Posterior vena cava (tissue), 2 donors: Measurements from ENCODE around the gene KRTAP10-9. TPM values are rescaled to one million over a fixed set of nuclear protein-coding genes. Genes with fewer than 3 reads are reported as not detected.
"Not testable (repeated sequence)": the region's sequence is repeated elsewhere in the genome, so short reads cannot be mapped to it uniquely, and the experiment has no call there.

Source experiments
- DNase-seq: peaks from one replicate; pipeline ENCODE4 v3.0.0-alpha.2; 2020; ENCODE audit warnings: low spot score
- intact Hi-C, 2 donors: fragments of 100-400 bp; cut with DNase I; formaldehyde crosslinking; loops; one replicate each; pipeline versions ENCODE4 v1.14.1 to v1.14.2; 2022 to 2023
- total RNA-seq, 2 donors: library from RNA; stranded (reverse); fragmentation: NEBNext Ultra II Directional; extraction: Animal tissue kit (Norgen Biotek cat#: 25700); gene quantifications; one replicate each; pipeline ENCODE4 v1.2.1, GENCODE V29; 2021
- donor health status: DM: yes; HTN: yes; CAD: no.
- donor health status: DM: yes; HTN: yes; CAD: no.

The KRTAP10-9 gene
- total RNA-seq, 2 donors from 2014 or later, result not detected

DNA sequence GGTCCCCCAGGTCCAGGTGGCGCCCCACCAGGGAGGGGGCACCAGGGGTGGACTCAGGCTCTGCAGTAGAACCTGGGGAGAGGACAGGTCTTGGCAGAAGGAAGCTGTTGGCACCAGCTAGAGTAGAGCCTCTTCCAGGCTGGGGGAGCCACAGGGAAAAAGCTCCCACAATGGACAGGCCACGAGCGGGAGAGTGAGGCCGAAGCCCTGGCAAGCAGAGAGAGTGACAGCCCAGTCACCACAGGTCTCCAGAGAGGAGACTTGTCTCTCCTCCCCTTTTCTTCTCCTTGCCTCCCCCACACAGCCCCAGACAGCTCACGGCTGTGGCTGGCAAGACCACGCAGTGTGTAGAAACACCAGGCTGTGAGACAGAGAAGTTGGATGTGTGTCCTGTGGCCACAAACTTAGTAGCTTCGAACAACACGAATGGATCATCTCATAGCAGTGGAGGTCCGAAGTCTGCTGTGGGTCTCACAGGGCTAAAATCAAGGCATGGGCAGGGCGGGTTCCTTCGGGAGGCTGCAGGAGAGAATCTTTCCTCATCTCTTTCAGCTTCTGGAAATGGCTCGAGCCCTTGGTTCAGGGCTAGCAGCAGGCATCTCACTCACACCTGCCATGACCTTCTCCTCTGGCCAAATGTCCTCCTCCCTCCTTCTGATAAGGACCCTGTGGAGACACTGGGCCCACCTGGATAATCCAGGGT, 24.2 kb downstream of the KRTAP10-9 start:
- intact Hi-C loops, result no loop called here
- DNase-seq, result no peak

GRCh38 chr21:44653123-44653522, 26.2 kb downstream of the KRTAP10-9 start:
- intact Hi-C loops, result no loop called here
- DNase-seq, result no peak

DNA sequence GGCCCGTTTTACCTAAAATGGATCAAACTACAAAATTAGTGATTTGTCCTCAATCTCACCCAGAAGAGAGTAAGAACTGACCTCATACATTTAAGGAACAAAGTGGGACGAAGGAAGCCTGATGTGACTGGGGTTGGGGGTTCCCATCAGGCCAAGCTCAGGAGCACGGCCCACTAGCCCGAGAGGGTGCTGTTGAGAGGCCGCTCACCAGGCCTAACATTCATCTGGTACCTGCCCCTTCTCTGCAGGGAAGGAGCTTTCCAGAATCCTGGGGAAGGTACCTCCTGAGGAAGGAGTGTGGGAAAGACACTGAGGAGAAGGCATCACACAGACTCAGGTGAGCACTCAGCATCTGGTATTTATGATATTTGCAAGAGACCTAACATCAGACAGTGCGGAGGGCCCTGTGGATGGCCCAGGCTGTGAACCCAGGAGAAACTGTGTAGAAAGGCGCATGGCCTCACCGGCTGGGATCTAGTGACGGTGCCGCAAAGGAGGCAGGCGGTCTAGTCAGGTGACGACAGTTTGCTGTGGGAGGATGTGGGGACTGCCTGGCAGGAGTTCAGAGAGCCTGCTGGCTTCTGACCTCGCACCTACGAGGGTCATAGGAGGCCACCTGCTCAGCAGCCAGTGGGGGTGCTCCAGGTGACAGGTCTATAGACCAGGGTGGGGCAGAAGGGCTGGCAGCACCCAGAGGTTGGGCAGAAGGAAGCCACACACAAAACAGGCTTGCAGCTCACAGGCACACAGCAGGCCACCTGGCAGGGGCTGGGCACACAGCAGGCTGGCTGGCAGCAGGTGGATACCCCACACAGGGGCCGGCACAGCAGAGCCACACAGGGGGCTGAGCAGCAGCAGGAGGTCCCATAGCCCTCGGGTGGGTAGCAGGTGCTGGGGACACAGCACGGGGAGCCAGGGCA, 27.0 kb downstream of the KRTAP10-9 start:
- no peak for DNase-seq
- intact Hi-C loops, result no loop called here

DNA sequence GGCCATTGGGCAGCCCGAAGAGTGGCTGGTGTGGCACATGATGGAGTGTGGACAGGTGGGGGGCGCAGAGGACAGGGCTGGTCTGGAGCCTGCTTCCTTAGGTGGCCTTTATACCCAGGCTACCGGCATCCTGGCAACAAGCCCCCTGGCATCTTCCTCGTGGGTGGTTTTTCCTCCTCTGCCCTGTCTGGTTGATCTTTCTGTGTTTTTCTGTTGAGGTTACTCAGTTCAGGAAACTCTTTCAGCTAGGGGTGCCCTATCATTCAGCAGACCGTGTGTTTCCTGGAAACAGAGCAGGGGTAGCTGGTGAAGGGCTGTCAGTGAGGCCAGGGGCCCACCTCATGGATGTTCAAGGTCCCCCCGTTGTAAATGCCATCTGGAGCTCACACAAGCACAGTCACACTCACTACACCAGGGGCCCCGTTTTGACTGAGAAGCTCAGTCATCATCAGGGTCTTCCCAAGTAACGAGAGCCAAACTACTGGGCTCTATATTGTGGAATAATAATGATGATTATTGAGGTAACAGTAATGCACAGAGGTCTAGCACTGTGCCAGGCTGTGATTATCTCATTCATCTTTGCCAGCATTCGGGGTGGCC, 27.8 kb downstream of the KRTAP10-9 start, which contains the start of gene KRTAP12-4:
TSS of gene KRTAP12-4 (minus strand) at position 84 of the 600 bp plus-strand sequence. CDS start at position 39, 45 bp downstream.
- intact Hi-C loops, result no loop called here
- no peak for DNase-seq

GRCh38 chr21:44656868-44657267, 30.0 kb downstream of the KRTAP10-9 start:
- DNase-seq, result no peak
- intact Hi-C loops, result no loop called here

DNA sequence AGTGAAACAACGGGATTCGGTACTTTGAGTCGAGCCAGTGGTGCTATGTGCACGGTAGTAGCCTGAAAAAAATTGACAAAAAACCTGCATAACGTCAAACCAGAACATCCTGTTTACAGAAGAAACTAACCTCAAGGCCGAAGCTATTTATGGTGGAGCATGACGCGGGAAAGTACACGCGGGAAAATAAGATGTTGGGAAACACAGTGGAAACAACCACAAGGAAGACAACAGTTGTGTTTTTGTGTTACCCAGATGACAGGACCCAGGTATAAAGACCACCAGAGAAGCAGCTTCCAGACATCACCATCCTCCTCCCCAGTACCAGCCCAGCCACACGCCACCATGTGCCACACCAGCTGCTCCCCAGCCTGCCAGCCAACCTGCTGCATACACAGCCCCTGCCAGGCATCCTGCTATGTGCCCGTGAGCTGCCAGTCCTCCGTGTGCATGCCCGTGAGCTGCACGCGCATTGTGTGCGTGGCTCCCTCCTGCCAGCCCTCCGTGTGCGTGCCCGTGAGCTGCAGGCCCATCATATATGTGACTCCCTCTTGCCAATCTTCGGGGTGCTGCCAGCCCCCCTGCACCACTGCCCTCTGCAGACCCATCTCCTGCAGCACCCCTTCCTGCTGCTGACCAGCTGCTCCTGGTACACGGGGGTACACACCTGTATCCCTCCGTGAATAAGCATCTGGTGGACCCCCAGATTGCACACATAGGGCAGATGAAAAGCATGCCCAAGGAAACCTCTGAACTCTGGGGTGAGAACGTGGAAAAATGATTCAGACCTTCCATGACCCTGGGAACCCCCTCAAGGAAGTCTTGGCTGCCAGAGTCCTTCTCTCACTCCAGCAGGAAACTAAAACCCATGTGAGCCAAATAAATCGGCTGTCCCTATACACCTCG, 31.0 kb downstream of the KRTAP10-9 start, which contains the start of gene KRTAP12-3:
TSS of gene KRTAP12-3 (plus strand) at position 298 of the 906 bp plus-strand sequence. CDS start at position 346, 48 bp downstream.
- intact Hi-C loops, result no loop called here
- DNase-seq, result no peak

GRCh38 chr21:44658541-44658910, 31.6 kb downstream of the KRTAP10-9 start:
- DNase-seq, result no peak

GRCh38 chr21:44658913-44659595, 32.2 kb downstream of the KRTAP10-9 start:
- intact Hi-C loops, result no loop called here
- no peak for DNase-seq

More at GRCh38 chr21:44658541-44658910, 31.6 kb downstream of the KRTAP10-9 start:
- intact Hi-C loops, result no loop called here

- intact Hi-C loops, DNase-seq: not testable (repeated sequence)
These were observed 34.7 kb downstream of the KRTAP10-9 start for GRCh38 chr21:44661567-44661966.

DNA sequence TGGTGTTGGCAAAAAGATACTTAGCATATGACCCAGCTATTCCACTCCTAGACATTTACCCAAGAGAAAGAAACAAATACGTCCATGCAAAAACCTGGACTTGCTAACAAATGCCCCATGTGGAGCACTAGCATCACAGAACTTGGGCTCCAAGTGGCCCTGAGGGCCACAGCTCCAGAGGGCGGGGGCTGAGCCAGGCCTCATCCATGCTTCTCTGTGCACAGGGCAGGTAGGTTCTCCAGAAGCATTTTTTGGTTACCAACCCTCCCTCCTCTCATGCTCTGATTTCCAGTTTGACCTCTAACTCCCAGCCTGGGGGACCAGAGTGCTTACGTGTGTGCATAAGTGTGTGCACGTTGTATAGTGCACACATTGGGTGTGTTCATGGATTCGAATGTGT, 37.8 kb downstream of the KRTAP10-9 start:
- DNase-seq, result no peak

GRCh38 chr21:44666401-44667320, 39.8 kb downstream of the KRTAP10-9 start, which contains the start of gene KRTAP12-2:
Gene KRTAP12-2 (minus strand): TSS chr21:44666927. CDS start chr21:44666886, 41 bp downstream.
- no peak for DNase-seq
- intact Hi-C loops, result no loop called here

More for the DNA sequence above, 37.8 kb downstream of the KRTAP10-9 start:
- intact Hi-C loops, result no loop called here

- intact Hi-C loops, result no loop called here
- no peak for DNase-seq
These were observed 40.7 kb downstream of the KRTAP10-9 start for GRCh38 chr21:44667612-44668011.

DNA sequence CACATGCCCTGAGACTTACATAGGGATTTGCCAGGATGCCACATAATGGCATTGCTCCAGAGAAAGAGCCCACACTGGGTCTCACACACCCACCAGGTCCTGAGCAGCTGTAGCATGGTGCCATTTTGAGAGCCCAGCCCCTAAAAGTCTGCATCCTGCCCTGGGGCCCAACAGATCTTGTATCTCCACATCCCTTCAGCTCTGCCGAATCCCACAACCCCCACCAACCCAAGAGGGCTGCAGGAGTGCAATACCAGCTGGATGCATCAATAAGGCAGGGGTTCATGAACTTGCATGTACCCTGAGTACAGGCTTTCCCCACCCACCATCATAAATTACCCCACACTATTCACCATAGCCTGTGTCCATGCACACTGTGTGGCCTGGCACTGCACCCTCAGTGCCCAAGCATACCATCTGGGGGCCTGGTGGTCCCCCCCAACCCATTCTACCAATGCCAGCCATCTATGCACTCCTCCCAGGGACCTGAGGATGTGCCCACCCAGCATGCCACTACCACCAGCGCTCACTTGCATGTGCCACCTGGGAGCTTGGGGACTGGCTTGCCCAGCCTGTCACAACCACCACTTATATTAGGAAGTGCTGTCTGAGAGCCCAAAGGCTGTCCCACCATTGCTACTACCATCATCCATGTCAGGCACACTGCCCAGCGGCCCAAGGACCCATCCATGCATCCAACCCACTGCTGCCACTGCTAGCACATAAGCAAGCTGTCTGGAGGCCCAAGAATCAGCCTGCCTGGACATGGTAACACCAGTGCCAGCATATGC, 43.9 kb downstream of the KRTAP10-9 start:
- no peak for DNase-seq
- intact Hi-C loops, result no loop called here

DNA sequence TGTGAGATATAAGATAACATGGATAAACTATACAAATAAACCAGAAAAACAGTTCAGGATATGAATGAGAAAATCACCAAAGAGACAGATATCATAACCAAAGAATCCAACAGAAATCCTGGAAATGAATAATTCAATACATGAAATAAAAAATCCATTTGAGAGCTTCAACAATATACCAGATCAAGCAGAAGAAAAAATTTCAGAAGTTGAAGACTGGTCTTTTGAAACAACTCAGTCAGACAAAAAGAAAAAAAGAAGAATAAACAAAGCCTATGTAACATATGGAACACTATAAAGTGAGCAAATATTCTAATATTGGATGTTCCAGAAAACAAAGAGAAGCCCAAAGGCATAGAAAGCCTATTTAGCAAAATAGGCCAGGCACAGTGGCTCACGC, 45.0 kb downstream of the KRTAP10-9 start:
- intact Hi-C loops, result no loop called here
- DNase-seq, result no peak

DNA sequence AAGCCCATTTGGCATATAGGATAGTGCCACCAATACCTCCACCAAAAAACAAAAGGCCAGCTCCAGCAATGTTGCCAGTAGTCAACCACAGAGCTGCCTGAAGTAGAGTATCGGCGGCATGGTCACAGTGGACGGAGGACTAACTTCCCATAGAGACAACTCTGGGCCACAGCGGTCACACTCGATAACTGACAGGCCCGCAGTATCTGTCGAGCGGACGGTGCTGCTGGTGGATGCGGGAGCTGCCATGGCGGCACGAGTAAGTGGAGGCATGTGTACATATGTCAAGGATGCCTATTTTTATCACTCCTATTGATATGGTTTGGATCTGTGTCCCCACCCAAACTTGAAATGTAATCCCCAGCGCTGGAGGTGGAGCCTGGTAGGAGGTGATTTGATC, 51.0 kb downstream of the KRTAP10-9 start:
- intact Hi-C loops, result no loop called here
- DNase-seq, result no peak
